K562 (cell line): ENCODE results near the gene LCTL.

Source experiments
- ARID2 ChIP-seq: fragments of 450-650 bp; IDR thresholded peaks from 2 replicates; pipeline ENCODE4 v1.6.1; 2017; ENCODE audit warnings: antibody characterized with exemption, mild to moderate bottlenecking
- CREM ChIP-seq: IDR thresholded peaks from 2 replicates; pipeline ENCODE4 v1.6.1; 2014; ENCODE audit warnings: antibody characterized with exemption, low read depth
- FOXJ3 ChIP-seq: sonication (generic); formaldehyde crosslinking; IDR thresholded peaks from 2 replicates; pipeline ENCODE4 v1.4.0; 2020; ENCODE audit warnings: mild to moderate bottlenecking, missing genetic modification reagents
- GABPA ChIP-seq: fragments of 200-800 bp; sonication (Bioruptor generic); conservative IDR thresholded peaks from 2 replicates; pipeline ENCODE4 v1.6.1; 2016; ENCODE audit warnings: low read depth, missing genetic modification characterization, missing compliant biosample characterization
- HMG20B ChIP-seq: fragments of 250-450 bp; sonication (Bioruptor Pico); IDR thresholded peaks from 2 replicates; pipeline ENCODE4 v1.5.0; 2021; ENCODE audit warnings: mild to moderate bottlenecking
- PHTF2 ChIP-seq: fragments of 250-450 bp; sonication (Bioruptor Pico); IDR thresholded peaks from 2 replicates; pipeline ENCODE4 v1.5.0; 2021; ENCODE audit warnings: mild to moderate bottlenecking
- RAD51 ChIP-seq: fragments of 450-650 bp; IDR thresholded peaks from 2 replicates; pipeline ENCODE4 v1.7.1; 2016; ENCODE audit warnings: low read depth, mild to moderate bottlenecking, borderline replicate concordance
- TCF7 ChIP-seq: sonication (generic); IDR thresholded peaks from 2 replicates; pipeline ENCODE4 v1.6.1; 2016; ENCODE audit warnings: antibody characterized with exemption, borderline replicate concordance
- ZBTB8A ChIP-seq: fragments of 450-650 bp; IDR thresholded peaks from 2 replicates; pipeline ENCODE4 v1.6.1; 2018; ENCODE audit warnings: mild to moderate bottlenecking, moderate library complexity; ENCODE audit not compliant: partially characterized antibody
- TF ChIP-seq, protein P1 (sequence below), 3 experiments: IDR thresholded peaks in 2 of 3; conservative IDR thresholded peaks in 1 of 3; 2 replicates each; pipeline ENCODE4 v1.5.1; 2011 to 2012; ENCODE audit warnings: low read length in 3 of 3, mild to moderate bottlenecking in 3 of 3, control low read depth in 2 of 3, improper control_type of control experiment in 1 of 3, inconsistent platforms in 1 of 3, low read depth in 1 of 3, mixed read lengths in 1 of 3, moderate library complexity in 1 of 3; ENCODE audit not compliant: insufficient read depth in 2 of 3
- TF ChIP-seq, protein P2 (sequence below), 2 experiments: fragments of 450-650 bp in 1 of 2; IDR thresholded peaks; 2 replicates each; pipeline ENCODE4 v1.6.1; 2011 to 2017; ENCODE audit warnings: low read depth in 2 of 2, antibody characterized with exemption in 1 of 2, borderline replicate concordance in 1 of 2, low read length in 1 of 2, mild to moderate bottlenecking in 1 of 2, mixed read lengths in 1 of 2; ENCODE audit not compliant: control insufficient read depth in 1 of 2

DNA sequence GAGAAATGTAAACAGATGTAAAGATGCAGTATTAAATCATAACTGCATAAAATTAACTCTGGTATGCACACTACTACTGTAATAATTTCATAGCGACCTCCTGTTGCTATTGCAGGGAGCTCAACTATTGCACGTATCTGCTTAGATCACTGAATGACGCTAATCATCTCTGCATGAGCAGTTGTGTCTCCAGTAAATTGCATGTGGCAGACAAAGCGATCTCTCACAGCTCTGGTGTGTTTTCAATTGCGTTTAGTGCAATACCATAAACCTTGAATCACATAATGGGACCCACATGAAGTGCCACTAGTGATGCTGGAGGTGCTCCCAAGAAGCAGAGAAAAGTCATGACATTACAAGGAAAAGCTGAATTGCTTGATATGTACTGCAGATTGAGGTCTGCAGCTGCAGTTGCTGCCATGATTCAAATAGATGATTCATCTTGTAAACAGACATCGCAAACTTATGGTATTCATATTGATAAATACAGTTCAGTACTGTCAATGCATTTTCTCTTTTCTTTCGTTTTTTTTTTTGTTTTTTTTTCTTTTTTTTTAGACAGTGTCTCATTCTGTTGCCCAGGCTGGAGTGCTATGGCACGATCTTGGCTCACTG lies 30.2 kb upstream of the LCTL start:
- no peak for TF ChIP-seq RAD51
- no peak for TF ChIP-seq PHTF2 (CRISPR knock-in tag)
- no peak for TF ChIP-seq ARID2
- no peak for TF ChIP-seq ZBTB8A
- no peak for TF ChIP-seq CREM
- TF ChIP-seq TCF7 = no peak
- TF ChIP-seq, protein P1, sequence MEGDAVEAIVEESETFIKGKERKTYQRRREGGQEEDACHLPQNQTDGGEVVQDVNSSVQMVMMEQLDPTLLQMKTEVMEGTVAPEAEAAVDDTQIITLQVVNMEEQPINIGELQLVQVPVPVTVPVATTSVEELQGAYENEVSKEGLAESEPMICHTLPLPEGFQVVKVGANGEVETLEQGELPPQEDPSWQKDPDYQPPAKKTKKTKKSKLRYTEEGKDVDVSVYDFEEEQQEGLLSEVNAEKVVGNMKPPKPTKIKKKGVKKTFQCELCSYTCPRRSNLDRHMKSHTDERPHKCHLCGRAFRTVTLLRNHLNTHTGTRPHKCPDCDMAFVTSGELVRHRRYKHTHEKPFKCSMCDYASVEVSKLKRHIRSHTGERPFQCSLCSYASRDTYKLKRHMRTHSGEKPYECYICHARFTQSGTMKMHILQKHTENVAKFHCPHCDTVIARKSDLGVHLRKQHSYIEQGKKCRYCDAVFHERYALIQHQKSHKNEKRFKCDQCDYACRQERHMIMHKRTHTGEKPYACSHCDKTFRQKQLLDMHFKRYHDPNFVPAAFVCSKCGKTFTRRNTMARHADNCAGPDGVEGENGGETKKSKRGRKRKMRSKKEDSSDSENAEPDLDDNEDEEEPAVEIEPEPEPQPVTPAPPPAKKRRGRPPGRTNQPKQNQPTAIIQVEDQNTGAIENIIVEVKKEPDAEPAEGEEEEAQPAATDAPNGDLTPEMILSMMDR (IDR thresholded peaks at IDR 0.05 in 2 of 3, conservative IDR thresholded peaks at IDR 0.05 in 1 of 3; ENCODE audit: insufficient read depth in 2 of 3, low read depth in 1 of 3, low read length in 3 of 3) = no peak
- TF ChIP-seq, protein P2, sequence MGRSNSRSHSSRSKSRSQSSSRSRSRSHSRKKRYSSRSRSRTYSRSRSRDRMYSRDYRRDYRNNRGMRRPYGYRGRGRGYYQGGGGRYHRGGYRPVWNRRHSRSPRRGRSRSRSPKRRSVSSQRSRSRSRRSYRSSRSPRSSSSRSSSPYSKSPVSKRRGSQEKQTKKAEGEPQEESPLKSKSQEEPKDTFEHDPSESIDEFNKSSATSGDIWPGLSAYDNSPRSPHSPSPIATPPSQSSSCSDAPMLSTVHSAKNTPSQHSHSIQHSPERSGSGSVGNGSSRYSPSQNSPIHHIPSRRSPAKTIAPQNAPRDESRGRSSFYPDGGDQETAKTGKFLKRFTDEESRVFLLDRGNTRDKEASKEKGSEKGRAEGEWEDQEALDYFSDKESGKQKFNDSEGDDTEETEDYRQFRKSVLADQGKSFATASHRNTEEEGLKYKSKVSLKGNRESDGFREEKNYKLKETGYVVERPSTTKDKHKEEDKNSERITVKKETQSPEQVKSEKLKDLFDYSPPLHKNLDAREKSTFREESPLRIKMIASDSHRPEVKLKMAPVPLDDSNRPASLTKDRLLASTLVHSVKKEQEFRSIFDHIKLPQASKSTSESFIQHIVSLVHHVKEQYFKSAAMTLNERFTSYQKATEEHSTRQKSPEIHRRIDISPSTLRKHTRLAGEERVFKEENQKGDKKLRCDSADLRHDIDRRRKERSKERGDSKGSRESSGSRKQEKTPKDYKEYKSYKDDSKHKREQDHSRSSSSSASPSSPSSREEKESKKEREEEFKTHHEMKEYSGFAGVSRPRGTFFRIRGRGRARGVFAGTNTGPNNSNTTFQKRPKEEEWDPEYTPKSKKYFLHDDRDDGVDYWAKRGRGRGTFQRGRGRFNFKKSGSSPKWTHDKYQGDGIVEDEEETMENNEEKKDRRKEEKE (IDR thresholded peaks at IDR 0.05; ENCODE audit: borderline replicate concordance in 1 of 2, control insufficient read depth in 1 of 2, low read depth in 2 of 2, low read length in 1 of 2) = no peak
- no peak for TF ChIP-seq FOXJ3
- no peak for TF ChIP-seq GABPA (tag)
- TF ChIP-seq HMG20B (CRISPR knock-in tag) = no peak
